ENCODE data around the gene ATP6AP1. TPM values are rescaled to one million over a fixed set of nuclear protein-coding genes. Genes with fewer than 3 reads are reported as not detected.
A peak's percentile ranks its signal among the peaks of the same experiment; 100 is the strongest.

The ATP6AP1 gene
- total RNA-seq, 1 experiment from 2014 or later: 221 TPM

DNA sequence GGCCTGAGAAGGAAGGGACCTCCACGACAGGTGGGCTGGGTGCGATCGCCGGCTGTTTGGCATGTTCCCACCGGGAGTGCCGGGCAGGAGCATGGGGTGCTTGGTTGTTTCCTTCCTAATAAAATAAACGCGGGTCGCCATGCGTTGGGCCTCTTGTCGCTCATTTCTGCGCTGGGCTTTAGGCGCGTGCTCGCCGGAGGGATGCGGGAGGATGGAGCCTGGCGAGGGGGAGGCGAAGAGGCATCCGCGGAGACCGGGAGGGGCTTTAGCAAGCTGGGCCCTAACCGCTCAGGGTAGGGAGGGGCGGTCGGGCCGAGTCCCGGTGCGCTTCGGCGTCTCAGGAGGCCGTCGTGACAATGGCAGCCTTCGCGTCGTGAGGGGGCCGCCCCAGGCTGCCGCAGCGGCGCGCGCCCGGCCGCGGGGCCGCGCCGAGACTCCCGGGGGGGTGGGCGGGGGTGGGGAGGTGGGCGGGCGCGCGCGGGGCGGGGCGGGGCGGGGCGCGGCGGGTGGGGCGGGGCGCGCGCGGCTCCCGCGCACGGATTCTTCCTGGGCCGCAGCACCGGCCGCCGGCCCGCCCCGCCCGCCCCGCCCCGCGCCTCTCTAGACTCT lies 8.0 kb downstream of the ATP6AP1 start:
- no peak for TF ChIP-seq CTCF (IDR thresholded peaks at IDR 0.05)
- TF ChIP-seq POLR2AphosphoS5 (IDR thresholded peaks at IDR 0.05; ENCODE audit: low read depth, low read length): no peak
- no peak for TF ChIP-seq TCF7L2 (IDR thresholded peaks at IDR 0.05; ENCODE audit: low read depth, low read length)
- no peak for TF ChIP-seq SIN3A (IDR thresholded peaks at IDR 0.05; ENCODE audit: borderline replicate concordance, insufficient read depth, low read depth, low read length)
- TF ChIP-seq, protein P1, sequence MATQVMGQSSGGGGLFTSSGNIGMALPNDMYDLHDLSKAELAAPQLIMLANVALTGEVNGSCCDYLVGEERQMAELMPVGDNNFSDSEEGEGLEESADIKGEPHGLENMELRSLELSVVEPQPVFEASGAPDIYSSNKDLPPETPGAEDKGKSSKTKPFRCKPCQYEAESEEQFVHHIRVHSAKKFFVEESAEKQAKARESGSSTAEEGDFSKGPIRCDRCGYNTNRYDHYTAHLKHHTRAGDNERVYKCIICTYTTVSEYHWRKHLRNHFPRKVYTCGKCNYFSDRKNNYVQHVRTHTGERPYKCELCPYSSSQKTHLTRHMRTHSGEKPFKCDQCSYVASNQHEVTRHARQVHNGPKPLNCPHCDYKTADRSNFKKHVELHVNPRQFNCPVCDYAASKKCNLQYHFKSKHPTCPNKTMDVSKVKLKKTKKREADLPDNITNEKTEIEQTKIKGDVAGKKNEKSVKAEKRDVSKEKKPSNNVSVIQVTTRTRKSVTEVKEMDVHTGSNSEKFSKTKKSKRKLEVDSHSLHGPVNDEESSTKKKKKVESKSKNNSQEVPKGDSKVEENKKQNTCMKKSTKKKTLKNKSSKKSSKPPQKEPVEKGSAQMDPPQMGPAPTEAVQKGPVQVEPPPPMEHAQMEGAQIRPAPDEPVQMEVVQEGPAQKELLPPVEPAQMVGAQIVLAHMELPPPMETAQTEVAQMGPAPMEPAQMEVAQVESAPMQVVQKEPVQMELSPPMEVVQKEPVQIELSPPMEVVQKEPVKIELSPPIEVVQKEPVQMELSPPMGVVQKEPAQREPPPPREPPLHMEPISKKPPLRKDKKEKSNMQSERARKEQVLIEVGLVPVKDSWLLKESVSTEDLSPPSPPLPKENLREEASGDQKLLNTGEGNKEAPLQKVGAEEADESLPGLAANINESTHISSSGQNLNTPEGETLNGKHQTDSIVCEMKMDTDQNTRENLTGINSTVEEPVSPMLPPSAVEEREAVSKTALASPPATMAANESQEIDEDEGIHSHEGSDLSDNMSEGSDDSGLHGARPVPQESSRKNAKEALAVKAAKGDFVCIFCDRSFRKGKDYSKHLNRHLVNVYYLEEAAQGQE (IDR thresholded peaks at IDR 0.05; ENCODE audit: insufficient read depth in 1 of 2, low read depth in 2 of 2, low read length in 1 of 2): no peak
- CTCF ChIA-PET: no interaction called here
- ATAC-seq: peak; percentile 64

DNA sequence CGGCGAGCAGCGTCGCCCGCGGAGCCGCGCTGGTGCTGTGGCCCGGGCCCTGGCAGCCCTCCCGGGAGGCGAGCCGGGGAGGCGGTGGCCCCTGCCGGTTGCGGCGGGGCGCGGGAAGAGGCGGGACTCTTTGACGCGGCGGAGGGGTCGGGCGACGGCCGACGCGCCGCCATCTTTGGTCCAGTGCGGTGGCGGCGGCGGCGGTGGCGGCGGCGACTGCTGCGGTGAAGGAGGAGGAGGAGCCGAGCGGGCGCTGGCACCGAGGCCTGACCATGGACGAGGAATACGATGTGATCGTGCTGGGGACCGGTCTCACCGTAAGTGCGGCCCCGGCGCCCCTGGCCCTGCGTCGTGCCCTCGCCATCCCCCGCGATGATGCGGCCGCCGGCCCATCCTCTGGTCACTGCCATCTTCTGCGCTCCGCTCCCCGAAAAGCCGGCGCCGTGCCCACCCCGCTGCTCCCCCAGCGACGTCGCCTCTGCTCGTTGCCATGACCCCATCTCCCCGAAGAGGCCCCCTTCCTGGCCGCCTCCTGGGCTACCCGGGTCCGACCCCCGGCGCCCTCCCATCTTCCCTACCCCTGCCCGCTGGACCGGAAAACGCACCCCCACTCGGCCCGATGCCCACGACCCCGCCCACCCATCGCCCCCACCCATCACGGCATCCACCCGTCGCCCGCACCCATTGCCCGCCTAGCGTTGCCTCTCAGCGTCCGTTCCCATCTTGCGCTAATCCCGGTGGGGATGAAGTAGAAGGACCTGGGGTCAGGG lies 8.7 kb downstream of the ATP6AP1 start, which contains the start of gene GDI1:
TSS of gene GDI1 (plus strand) at position 172 of the 770 bp plus-strand sequence. CDS start at position 273, 101 bp downstream.
- H3K36me3 ChIP-seq (ENCODE audit: control insufficient read depth, insufficient read depth, low read length): no peaks in the 10 kb centered on the region; the same call in 1 of the 2 replicates
- in situ Hi-C loops (cut with HindIII; ENCODE audit: low pct_unique_long_range_greater_than_20kb, low sequenced_read_pairs) (no loop called here), intact Hi-C loops (cut with micrococcal nuclease; ENCODE audit: unreplicated experiment) (no loop called here)
- peak; percentile 75 for ATAC-seq
- no TSS peak for BruUV-seq (replicated peaks)
- POLR2A ChIA-PET: no interaction called here
- H3K27me3 ChIP-seq (ENCODE audit: control insufficient read depth, insufficient read depth, low read length): no peaks in the 10 kb centered on the region
- no peaks in the 10 kb centered on the region for H3K9me3 ChIP-seq (ENCODE audit: control insufficient read depth, insufficient read depth, low read depth, low read length)
- peak; percentile 68; the same call in 1 of the 2 replicates for TF ChIP-seq SIN3A (IDR thresholded peaks at IDR 0.05; ENCODE audit: borderline replicate concordance, insufficient read depth, low read depth, low read length)
- TF ChIP-seq, protein P1 (IDR thresholded peaks at IDR 0.05; ENCODE audit: insufficient read depth in 1 of 2, low read depth in 2 of 2, low read length in 1 of 2): no peak
- H3K4me1 ChIP-seq (ENCODE audit: control insufficient read depth, insufficient read depth, low read length): peaks cover 12% of the 10 kb centered on the region
- H3K4me3 ChIP-seq (ENCODE audit: low read depth in 2 of 2, low read length in 2 of 2): peak within 1 kb of the TSS; percentile 87 to 90
- CTCF ChIA-PET: no interaction called here
- peak within 1 kb of the TSS; percentile 93 for H3K27ac ChIP-seq (ENCODE audit: low read length)
- DNase-seq (ENCODE audit: low read depth, low spot score): no peak

More for the DNA sequence above, 8.0 kb downstream of the ATP6AP1 start:
- no TSS peak for BruUV-seq (replicated peaks)
- H3K27ac ChIP-seq (ENCODE audit: low read length): peak overlapping the region; percentile 72
- H3K4me3 ChIP-seq (ENCODE audit: low read depth in 2 of 2, low read length in 2 of 2): peak overlapping the region; percentile 87 to 90
- H3K4me1 ChIP-seq (ENCODE audit: control insufficient read depth, insufficient read depth, low read length): peaks cover 13% of the 10 kb centered on the region
- intact Hi-C loops (cut with micrococcal nuclease; ENCODE audit: unreplicated experiment): no loop called here
- POLR2A ChIA-PET: interaction anchor here (0.7 kb wide), 1 partner anchor 14 kb away, joined by 3 read pairs; no protein-coding TSS in a partner anchor
- in situ Hi-C loops (cut with HindIII; ENCODE audit: low pct_unique_long_range_greater_than_20kb, low sequenced_read_pairs): no loop called here
- H3K9me3 ChIP-seq (ENCODE audit: control insufficient read depth, insufficient read depth, low read depth, low read length): no peaks in the 10 kb centered on the region
- H3K36me3 ChIP-seq (ENCODE audit: control insufficient read depth, insufficient read depth, low read length): peaks cover 5% of the 10 kb centered on the region
- no peaks in the 10 kb centered on the region for H3K27me3 ChIP-seq (ENCODE audit: control insufficient read depth, insufficient read depth, low read length)
- DNase-seq (ENCODE audit: low read depth, low spot score): no peak
